Astrocyte of the spinal cord (primary cell): Measurements from ENCODE around the gene FXYD7.

Experiments used
- DNase-seq: peaks from one replicate; pipeline ENCODE4 v3.0.0; 2011; ENCODE audit warnings: low read depth, low spot score
- H3K4me3 ChIP-seq: 2 replicates; pipeline ENCODE4 v1.5.1; 2011; ENCODE audit warnings: low read depth, mild to moderate bottlenecking, low read length, moderate library complexity
- in situ Hi-C: cut with HindIII; loops from 2 replicates; pipeline ENCODE4 v1.10.0; 2017; ENCODE audit warnings: low sequenced_read_pairs
- TF ChIP-seq, protein P1 (sequence below): IDR thresholded peaks from 2 replicates; pipeline ENCODE4 v1.5.1; 2012; ENCODE audit warnings: low read depth, mild to moderate bottlenecking, low read length, inconsistent platforms

FXYD7 gene

DNA sequence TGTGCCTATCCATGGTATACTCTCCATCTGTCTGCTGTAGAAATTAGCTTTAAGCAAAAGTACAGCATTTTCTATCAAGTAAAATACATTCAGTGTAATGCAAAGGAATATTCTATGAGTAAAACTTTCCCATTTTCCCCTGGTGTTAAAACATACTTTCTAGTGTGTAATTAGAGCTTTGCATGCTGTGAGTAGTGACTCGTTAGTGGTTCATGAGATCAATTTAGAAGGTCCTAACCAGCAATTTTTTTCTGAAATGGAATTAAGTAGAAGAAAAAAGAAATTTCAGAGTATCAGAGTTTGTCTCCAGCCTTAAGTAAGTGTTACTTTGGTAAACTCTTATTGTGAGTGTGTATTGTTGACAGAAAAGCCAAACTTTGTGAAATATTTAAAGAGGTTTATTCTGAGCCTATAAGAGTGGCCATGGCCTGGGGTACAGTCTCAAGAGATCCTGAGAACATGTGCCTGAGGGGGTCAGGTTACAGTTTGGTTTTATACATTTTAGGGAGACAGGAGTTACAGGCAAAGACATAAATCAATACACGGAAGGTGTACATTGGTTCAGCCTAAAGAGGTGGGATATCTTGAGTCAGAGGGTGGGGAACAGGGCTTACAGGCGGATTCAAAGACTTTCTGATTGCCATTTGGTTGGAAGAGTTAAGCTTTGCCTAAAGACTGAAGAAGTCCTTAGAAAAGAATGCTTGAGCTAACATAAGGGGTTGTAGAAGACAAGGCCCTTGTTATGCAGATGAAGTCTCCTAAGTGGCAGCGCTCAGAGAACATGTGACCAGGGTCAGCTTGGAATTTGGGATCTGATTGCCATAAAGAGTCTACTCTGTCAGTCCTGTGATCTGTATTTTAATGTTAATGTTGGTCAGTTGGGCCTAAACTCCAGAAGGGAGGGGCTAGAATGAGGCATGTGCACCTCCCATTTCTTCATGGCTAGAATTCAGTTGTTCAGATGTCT, 60.0 kb downstream of the FXYD7 start:
- H3K4me3 ChIP-seq, result no peak overlapping the region
- TF ChIP-seq, protein P1, sequence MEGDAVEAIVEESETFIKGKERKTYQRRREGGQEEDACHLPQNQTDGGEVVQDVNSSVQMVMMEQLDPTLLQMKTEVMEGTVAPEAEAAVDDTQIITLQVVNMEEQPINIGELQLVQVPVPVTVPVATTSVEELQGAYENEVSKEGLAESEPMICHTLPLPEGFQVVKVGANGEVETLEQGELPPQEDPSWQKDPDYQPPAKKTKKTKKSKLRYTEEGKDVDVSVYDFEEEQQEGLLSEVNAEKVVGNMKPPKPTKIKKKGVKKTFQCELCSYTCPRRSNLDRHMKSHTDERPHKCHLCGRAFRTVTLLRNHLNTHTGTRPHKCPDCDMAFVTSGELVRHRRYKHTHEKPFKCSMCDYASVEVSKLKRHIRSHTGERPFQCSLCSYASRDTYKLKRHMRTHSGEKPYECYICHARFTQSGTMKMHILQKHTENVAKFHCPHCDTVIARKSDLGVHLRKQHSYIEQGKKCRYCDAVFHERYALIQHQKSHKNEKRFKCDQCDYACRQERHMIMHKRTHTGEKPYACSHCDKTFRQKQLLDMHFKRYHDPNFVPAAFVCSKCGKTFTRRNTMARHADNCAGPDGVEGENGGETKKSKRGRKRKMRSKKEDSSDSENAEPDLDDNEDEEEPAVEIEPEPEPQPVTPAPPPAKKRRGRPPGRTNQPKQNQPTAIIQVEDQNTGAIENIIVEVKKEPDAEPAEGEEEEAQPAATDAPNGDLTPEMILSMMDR, result no peak
- in situ Hi-C loops, result no loop called here
- no peak for DNase-seq
